Parathyroid adenoma (tissue), 2 donors: ENCODE data around the gene POLR1E.

ENCODE experiments used
- H2AFZ ChIP-seq: fragments of 300-600 bp; sonication (generic); one replicate; pipeline ENCODE4 v1.7.0; 2017; ENCODE audit warnings: antibody characterized with exemption, mild to moderate bottlenecking
- H3K27ac ChIP-seq: fragments of 300-600 bp; sonication (generic); one replicate; pipeline ENCODE4 v1.7.0; 2017
- H3K27me3 ChIP-seq: fragments of 300-600 bp; sonication (generic); one replicate; pipeline ENCODE4 v1.7.0; 2017; ENCODE audit warnings: low read length; ENCODE audit not compliant: control insufficient read depth, insufficient read depth
- H3K36me3 ChIP-seq: fragments of 300-600 bp; sonication (generic); one replicate; pipeline ENCODE4 v1.7.0; 2017; ENCODE audit warnings: low read length; ENCODE audit not compliant: control insufficient read depth, insufficient read depth
- H3K4me1 ChIP-seq: fragments of 300-600 bp; sonication (generic); one replicate; pipeline ENCODE4 v1.7.0; 2017; ENCODE audit warnings: control low read depth
- H3K4me2 ChIP-seq: fragments of 300-600 bp; sonication (generic); one replicate; pipeline ENCODE4 v1.7.0; 2017; ENCODE audit warnings: low read length
- H3K4me3 ChIP-seq: fragments of 300-600 bp; sonication (generic); one replicate; pipeline ENCODE4 v1.7.0; 2017; ENCODE audit warnings: low read depth, low read length
- H3K79me2 ChIP-seq: fragments of 300-600 bp; sonication (generic); one replicate; pipeline ENCODE4 v1.7.0; 2017; ENCODE audit warnings: control low read depth
- H3K9ac ChIP-seq: fragments of 300-600 bp; sonication (generic); one replicate; pipeline ENCODE4 v1.7.0; 2017; ENCODE audit warnings: mild to moderate bottlenecking
- H3K9me3 ChIP-seq: fragments of 300-600 bp; sonication (generic); one replicate; pipeline ENCODE4 v1.7.0; 2017; ENCODE audit warnings: low read length; ENCODE audit not compliant: control insufficient read depth
- CTCF ChIP-seq: fragments of 300-600 bp; sonication (generic); IDR thresholded peaks from one replicate; pipeline ENCODE4 v1.7.0; 2017; ENCODE audit warnings: antibody characterized with exemption, mild to moderate bottlenecking
- donor health status: primary hyperparathyroidism.

Gene POLR1E

DNA sequence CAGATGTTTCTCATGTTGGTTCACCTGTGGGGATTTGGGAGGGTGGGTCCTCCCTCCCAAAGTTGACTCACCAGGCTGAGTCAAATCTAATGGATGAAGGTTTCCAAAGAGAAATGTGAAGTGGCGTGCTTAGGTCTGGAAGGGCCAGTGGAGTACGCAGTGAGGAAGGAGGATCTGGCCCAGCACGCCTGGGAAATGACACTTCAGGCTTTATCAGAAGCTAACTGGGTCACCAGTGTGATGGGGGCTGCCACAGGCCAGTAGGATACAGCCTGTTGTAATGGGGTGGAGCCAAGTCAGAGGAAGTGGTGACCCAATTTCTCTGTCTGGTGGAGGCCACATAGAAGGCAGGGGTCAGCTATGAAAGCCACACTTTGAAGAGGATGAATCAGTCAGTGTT lies 18.0 kb downstream of the POLR1E start:
- TF ChIP-seq CTCF, result no peak

DNA sequence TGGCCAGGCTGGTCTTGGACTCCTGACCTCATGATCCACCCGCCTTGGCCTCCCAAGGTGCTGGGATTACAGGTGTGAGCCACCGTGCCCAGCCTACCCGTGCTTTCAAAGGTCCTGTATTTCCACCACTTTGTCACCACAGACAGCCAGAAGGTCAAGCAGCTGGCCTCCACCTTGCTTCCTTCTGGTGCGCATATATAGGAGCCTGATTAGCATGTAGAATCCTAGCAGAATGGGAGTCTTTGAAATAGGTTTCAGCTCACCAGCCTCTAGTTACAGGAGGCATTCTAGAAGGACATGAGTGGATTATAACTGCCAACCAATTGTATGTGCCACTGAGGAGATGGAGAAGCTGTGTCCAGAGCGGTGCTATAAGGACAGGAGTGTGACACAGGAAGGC lies 18.9 kb downstream of the POLR1E start:
- H3K27ac ChIP-seq, result no peak overlapping the region
- H2AFZ ChIP-seq, result no peak overlapping the region
- H3K9me3 ChIP-seq, result no peaks in the 10 kb centered on the region
- no peak for TF ChIP-seq CTCF
- no peaks in the 10 kb centered on the region for H3K27me3 ChIP-seq
- H3K4me1 ChIP-seq, result no peaks in the 10 kb centered on the region
- H3K36me3 ChIP-seq, result no peaks in the 10 kb centered on the region
- H3K4me3 ChIP-seq, result no peak overlapping the region
- H3K79me2 ChIP-seq, result no peaks in the 10 kb centered on the region
- no peak overlapping the region for H3K9ac ChIP-seq
- no peak overlapping the region for H3K4me2 ChIP-seq

More for the DNA sequence above, 18.0 kb downstream of the POLR1E start:
- Histone ChIP-seq H3K4me1 (no peaks in the 10 kb centered on the region), H3K36me3 (no peaks in the 10 kb centered on the region), H3K79me2 (no peaks in the 10 kb centered on the region), H3K27ac (no peak overlapping the region), H3K27me3 (no peaks in the 10 kb centered on the region), H2AFZ (no peak overlapping the region), H3K9me3 (no peaks in the 10 kb centered on the region), H3K4me3 (no peak overlapping the region), H3K4me2 (no peak overlapping the region), H3K9ac (no peak overlapping the region)

DNA sequence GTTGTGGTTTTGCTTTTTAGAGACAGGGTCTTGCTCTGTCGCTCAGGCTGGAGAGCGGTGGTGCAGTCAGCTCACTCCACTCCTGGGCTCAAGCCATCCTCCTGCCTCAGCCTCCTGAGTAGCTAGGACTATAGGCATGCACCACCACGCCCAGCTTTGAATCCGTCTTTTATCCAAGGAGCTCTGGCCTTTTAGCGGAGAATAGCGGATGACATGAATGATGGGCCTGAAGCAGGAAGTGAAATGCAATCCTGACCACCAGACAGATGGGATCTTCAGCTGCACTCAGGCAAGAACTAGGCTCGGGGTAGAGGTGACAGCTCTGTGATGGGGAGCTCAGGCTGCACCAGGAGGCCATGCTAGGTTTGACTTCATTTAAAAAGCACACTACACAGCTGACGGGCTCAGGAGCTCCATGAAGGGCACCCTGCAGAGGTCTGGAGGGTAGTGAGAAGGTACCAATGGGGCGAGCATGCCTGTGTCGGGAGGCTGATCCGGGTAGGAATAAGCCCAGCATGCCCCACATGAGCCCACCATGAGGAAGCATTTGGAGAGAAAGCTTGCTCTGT lies 21.9 kb downstream of the POLR1E start:
- Histone ChIP-seq H3K4me3 (no peak overlapping the region), H3K36me3 (no peaks in the 10 kb centered on the region), H3K9me3 (no peaks in the 10 kb centered on the region)

DNA sequence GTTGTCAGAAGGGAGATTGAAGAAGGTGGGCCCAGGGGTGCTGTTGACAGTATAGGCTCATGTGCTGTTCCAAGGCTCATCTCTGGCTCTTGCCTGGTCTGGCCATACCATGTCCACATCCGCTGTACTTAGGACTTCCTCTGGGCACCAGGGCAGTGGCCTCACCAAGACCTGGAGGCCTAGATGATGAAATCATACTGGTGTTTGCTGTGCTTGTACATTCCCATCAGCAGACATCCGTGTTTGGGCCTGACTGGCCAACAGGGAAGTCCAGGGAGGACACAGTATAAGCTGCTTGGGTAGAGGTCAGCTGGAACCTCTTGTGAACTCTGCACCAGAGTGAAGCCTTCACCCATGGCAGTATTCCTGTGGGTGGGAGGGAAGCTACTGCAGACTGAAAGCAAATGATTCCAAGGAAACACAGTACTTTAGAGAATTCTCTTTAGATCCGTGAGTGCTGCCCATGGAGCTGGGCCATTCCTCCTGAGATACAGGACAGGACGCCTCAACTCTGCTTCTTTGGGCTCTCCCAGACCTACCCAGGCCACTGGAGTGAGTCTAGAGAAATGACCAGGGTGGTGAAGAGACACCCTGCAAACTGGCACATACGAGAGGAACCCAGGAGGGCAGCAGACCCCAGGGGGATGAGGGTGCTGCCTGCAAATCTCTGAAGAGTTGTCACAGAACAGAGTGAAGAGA lies 22.5 kb downstream of the POLR1E start:
- H3K79me2 ChIP-seq, result no peaks in the 10 kb centered on the region
- H3K9me3 ChIP-seq, result no peaks in the 10 kb centered on the region
- no peak overlapping the region for H2AFZ ChIP-seq
- H3K4me3 ChIP-seq, result no peak overlapping the region
- no peaks in the 10 kb centered on the region for H3K36me3 ChIP-seq
- no peak overlapping the region for H3K27ac ChIP-seq
- no peaks in the 10 kb centered on the region for H3K4me1 ChIP-seq
- no peaks in the 10 kb centered on the region for H3K27me3 ChIP-seq
- H3K9ac ChIP-seq, result no peak overlapping the region
- no peak for TF ChIP-seq CTCF
- no peak overlapping the region for H3K4me2 ChIP-seq

More for the DNA sequence above, 21.9 kb downstream of the POLR1E start:
- Histone ChIP-seq H3K27me3 (no peaks in the 10 kb centered on the region), H3K27ac (no peak overlapping the region), H3K9ac (no peak overlapping the region), H3K4me1 (no peaks in the 10 kb centered on the region), H3K4me2 (no peak overlapping the region), H2AFZ (no peak overlapping the region), H3K79me2 (no peaks in the 10 kb centered on the region)
- TF ChIP-seq CTCF, result no peak

GRCh38 chr9:37508834-37509206 lies 23.1 kb downstream of the POLR1E start:
- no peak overlapping the region for H3K4me3 ChIP-seq
- no peaks in the 10 kb centered on the region for H3K27me3 ChIP-seq
- H3K9ac ChIP-seq, result no peak overlapping the region
- H3K4me1 ChIP-seq, result no peaks in the 10 kb centered on the region
- H2AFZ ChIP-seq, result no peak overlapping the region
- H3K79me2 ChIP-seq, result no peaks in the 10 kb centered on the region
- no peaks in the 10 kb centered on the region for H3K36me3 ChIP-seq
- no peaks in the 10 kb centered on the region for H3K9me3 ChIP-seq
- no peak overlapping the region for H3K27ac ChIP-seq
- H3K4me2 ChIP-seq, result no peak overlapping the region
- TF ChIP-seq CTCF, result no peak
